Measurements from ENCODE around the gene OTULINL.

Gene OTULINL

GRCh38 chr5:14593326-14594021 is 11.9 kb downstream of the OTULINL start:
- ChIA-PET POLR2A (no interaction called here), CTCF (no interaction called here)
- TF ChIP-seq SP1 (IDR thresholded peaks at IDR 0.05): no peak
- no peak for DNase-seq (ENCODE audit: extremely low spot score)

- DNase-seq (ENCODE audit: extremely low spot score): no peak
- POLR2A ChIA-PET: no interaction called here
- CTCF ChIA-PET: no interaction called here
- TF ChIP-seq LEF1 (IDR thresholded peaks at IDR 0.05; ENCODE audit: borderline replicate concordance) (no peak), ZNF384 (IDR thresholded peaks at IDR 0.05) (no peak), ELF4 (IDR thresholded peaks at IDR 0.05) (no peak), FOXK2 (IDR thresholded peaks at IDR 0.05) (no peak), SP1 (IDR thresholded peaks at IDR 0.05) (no peak), PKNOX1 (IDR thresholded peaks at IDR 0.05) (no peak), HDGF (IDR thresholded peaks at IDR 0.05; ENCODE audit: borderline replicate concordance) (no peak), SUZ12 (IDR thresholded peaks at IDR 0.05) (no peak), TARDBP (IDR thresholded peaks at IDR 0.05) (no peak), FOXM1 (IDR thresholded peaks at IDR 0.05; ENCODE audit: borderline replicate concordance) (no peak), NFRKB (IDR thresholded peaks at IDR 0.05) (no peak)
Observed at GRCh38 chr5:14594378-14595074, 12.9 kb downstream of the OTULINL start.

GRCh38 chr5:14595189-14595588 is 13.6 kb downstream of the OTULINL start:
- POLR2A ChIA-PET: no interaction called here
- CTCF ChIA-PET: no interaction called here
- TF ChIP-seq L3MBTL2 (conservative IDR thresholded peaks at IDR 0.05): no peak
- no peak for TF ChIP-seq FOXM1 (IDR thresholded peaks at IDR 0.05; ENCODE audit: borderline replicate concordance)
- TF ChIP-seq TARDBP (IDR thresholded peaks at IDR 0.05): no peak
- no peak for TF ChIP-seq NFRKB (IDR thresholded peaks at IDR 0.05)
- TF ChIP-seq SUZ12 (IDR thresholded peaks at IDR 0.05): no peak
- no peak for DNase-seq (ENCODE audit: extremely low spot score)

GRCh38 chr5:14595891-14596290 is 14.3 kb downstream of the OTULINL start:
- ChIA-PET POLR2A (no interaction called here), CTCF (no interaction called here)
- no peak for DNase-seq (ENCODE audit: extremely low spot score)
- TF ChIP-seq FOXK2 (IDR thresholded peaks at IDR 0.05) (no peak), HDGF (IDR thresholded peaks at IDR 0.05; ENCODE audit: borderline replicate concordance) (no peak), ZNF384 (IDR thresholded peaks at IDR 0.05) (no peak), PKNOX1 (IDR thresholded peaks at IDR 0.05) (no peak), FOXA1 (IDR thresholded peaks at IDR 0.05) (no peak), L3MBTL2 (conservative IDR thresholded peaks at IDR 0.05) (no peak)

GRCh38 chr5:14597080-14597479 is 15.5 kb downstream of the OTULINL start:
- DNase-seq (ENCODE audit: extremely low spot score): no peak
- CTCF ChIA-PET: no interaction called here
- POLR2A ChIA-PET: no interaction called here
- no peak for TF ChIP-seq LEF1 (IDR thresholded peaks at IDR 0.05; ENCODE audit: borderline replicate concordance)
- no peak for TF ChIP-seq NFRKB (IDR thresholded peaks at IDR 0.05)
- no peak for TF ChIP-seq BHLHE40 (IDR thresholded peaks at IDR 0.05; ENCODE audit: borderline replicate concordance)
- TF ChIP-seq L3MBTL2 (conservative IDR thresholded peaks at IDR 0.05): no peak
- no peak for TF ChIP-seq ARNT (IDR thresholded peaks at IDR 0.05)
- no peak for TF ChIP-seq PKNOX1 (IDR thresholded peaks at IDR 0.05)
- no peak for TF ChIP-seq FOXM1 (IDR thresholded peaks at IDR 0.05; ENCODE audit: borderline replicate concordance)
- TF ChIP-seq SP1 (IDR thresholded peaks at IDR 0.05): no peak
- TF ChIP-seq SUZ12 (IDR thresholded peaks at IDR 0.05): no peak
- no peak for TF ChIP-seq CTBP1 (IDR thresholded peaks at IDR 0.05; ENCODE audit: borderline replicate concordance)
- no peak for TF ChIP-seq TARDBP (IDR thresholded peaks at IDR 0.05)
- no peak for TF ChIP-seq FOXA1 (IDR thresholded peaks at IDR 0.05)
- no peak for TF ChIP-seq ZNF384 (IDR thresholded peaks at IDR 0.05)
- TF ChIP-seq FOXK2 (IDR thresholded peaks at IDR 0.05): no peak
- TF ChIP-seq ELF4 (IDR thresholded peaks at IDR 0.05): no peak

GRCh38 chr5:14598225-14598624 is 16.6 kb downstream of the OTULINL start:
- POLR2A ChIA-PET: no interaction called here
- TF ChIP-seq HDGF (IDR thresholded peaks at IDR 0.05; ENCODE audit: borderline replicate concordance) (no peak), NFRKB (IDR thresholded peaks at IDR 0.05) (no peak), L3MBTL2 (conservative IDR thresholded peaks at IDR 0.05) (no peak), BHLHE40 (IDR thresholded peaks at IDR 0.05; ENCODE audit: borderline replicate concordance) (no peak), SUZ12 (IDR thresholded peaks at IDR 0.05) (no peak), CTBP1 (IDR thresholded peaks at IDR 0.05; ENCODE audit: borderline replicate concordance) (no peak), SP1 (IDR thresholded peaks at IDR 0.05) (no peak), ZNF384 (IDR thresholded peaks at IDR 0.05) (no peak), FOXA1 (IDR thresholded peaks at IDR 0.05) (no peak), FOXK2 (IDR thresholded peaks at IDR 0.05) (no peak), ELF4 (IDR thresholded peaks at IDR 0.05) (no peak), PKNOX1 (IDR thresholded peaks at IDR 0.05) (no peak)
- no peak for DNase-seq (ENCODE audit: extremely low spot score)
- CTCF ChIA-PET: no interaction called here

Data from HEK293T (cell line).